ENCODE measurements around the gene CDH18.

CDH18 gene

DNA sequence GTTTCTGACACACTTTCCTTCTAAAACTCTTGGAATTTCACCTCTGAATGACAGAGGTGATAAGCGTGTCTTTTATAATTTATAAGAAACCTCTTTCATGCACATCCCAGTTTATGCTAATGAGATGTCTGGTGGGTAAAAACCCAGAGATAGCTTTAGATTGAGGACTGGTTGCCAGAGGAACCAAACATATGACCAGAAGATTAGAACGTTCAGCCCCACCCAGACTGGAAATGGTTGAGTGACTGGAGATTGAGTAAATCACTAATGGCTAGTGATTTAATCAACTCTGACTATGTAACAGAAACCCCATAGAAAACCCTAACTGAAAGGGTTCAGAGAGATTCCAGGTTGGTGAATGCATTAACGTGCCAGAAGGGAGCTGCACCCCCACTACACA is 69.2 kb downstream of the CDH18 start:
- DNase-seq (ENCODE audit: low read depth) = no peak
- TF ChIP-seq, protein P1, sequence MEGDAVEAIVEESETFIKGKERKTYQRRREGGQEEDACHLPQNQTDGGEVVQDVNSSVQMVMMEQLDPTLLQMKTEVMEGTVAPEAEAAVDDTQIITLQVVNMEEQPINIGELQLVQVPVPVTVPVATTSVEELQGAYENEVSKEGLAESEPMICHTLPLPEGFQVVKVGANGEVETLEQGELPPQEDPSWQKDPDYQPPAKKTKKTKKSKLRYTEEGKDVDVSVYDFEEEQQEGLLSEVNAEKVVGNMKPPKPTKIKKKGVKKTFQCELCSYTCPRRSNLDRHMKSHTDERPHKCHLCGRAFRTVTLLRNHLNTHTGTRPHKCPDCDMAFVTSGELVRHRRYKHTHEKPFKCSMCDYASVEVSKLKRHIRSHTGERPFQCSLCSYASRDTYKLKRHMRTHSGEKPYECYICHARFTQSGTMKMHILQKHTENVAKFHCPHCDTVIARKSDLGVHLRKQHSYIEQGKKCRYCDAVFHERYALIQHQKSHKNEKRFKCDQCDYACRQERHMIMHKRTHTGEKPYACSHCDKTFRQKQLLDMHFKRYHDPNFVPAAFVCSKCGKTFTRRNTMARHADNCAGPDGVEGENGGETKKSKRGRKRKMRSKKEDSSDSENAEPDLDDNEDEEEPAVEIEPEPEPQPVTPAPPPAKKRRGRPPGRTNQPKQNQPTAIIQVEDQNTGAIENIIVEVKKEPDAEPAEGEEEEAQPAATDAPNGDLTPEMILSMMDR (IDR thresholded peaks at IDR 0.05; ENCODE audit: insufficient read depth, low read depth, low read length, missing control alignments) = no peak
- no peak overlapping the region for H3K4me3 ChIP-seq (ENCODE audit: low read depth, low read length)

DNA sequence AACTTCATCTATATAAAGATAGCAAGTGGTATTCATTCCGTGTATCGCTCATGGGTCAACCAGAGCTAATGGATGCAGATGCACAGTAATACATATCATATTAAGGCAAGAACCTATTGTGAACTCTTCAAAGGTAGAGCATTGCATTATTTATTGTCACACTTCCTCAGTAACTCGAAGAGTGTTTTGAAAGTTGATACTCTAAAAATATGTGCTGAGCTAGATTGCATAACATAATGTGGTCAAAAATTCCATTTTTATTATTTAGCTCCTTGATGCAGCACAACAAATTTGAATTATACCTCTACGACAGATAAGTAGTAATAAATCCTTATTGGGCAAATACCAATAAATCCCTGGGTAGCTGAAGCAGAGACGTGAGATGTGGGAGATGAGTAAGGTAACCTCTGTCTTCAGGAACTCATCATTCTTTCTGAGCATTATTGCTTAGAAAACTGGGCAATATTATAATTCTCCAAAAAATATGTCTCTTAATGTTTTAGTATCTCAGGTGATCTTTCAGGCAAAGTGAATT is 70.3 kb downstream of the CDH18 start:
- TF ChIP-seq, protein P1 (IDR thresholded peaks at IDR 0.05; ENCODE audit: insufficient read depth, low read depth, low read length, missing control alignments) = no peak
- DNase-seq (ENCODE audit: low read depth) = no peak
- no peak overlapping the region for H3K4me3 ChIP-seq (ENCODE audit: low read depth, low read length)

DNA sequence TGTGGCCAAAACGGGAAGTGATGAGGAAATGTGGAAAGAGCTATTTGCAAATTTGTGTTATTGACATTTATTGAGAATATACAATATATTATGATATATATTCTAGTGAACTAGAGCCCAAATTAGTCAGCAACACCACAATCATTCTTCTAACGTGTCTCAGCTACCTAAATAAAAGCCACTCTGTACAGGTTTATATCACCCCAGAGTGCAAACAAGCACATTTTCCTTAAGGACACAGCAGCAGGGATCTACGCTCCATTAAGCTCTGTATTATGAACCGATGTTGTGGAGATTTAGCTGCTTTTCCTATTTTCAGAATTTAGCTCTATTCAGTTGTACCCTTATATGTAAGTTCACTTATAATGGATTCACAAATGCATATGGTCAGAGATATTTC is 77.9 kb downstream of the CDH18 start:
- TF ChIP-seq, protein P1 (IDR thresholded peaks at IDR 0.05; ENCODE audit: insufficient read depth, low read depth, low read length, missing control alignments) = no peak
- no peak for DNase-seq (ENCODE audit: low read depth)

DNA sequence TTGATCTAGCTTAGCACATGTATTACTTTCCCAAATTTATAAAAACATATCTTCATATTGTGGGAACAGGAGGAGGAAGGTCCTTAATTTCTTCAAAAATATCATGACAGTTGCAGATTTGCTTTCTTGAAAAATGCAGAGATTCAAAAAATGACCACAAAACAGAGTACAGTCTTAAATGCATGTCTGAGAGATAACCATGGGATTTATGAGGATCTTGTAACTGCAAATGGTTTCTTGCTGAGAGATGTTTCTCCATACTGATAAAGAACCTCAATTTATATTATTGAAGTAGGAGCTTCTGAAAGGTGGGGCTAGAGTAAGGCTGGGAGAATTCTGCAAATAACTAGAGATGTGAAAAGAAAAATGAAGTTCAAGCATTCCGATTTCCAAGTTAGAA is 83.2 kb downstream of the CDH18 start:
- DNase-seq (ENCODE audit: low read depth) = no peak
- no peak overlapping the region for H3K4me3 ChIP-seq (ENCODE audit: low read depth, low read length)
- TF ChIP-seq, protein P1 (IDR thresholded peaks at IDR 0.05; ENCODE audit: insufficient read depth, low read depth, low read length, missing control alignments) = no peak

More for the DNA sequence above, 77.9 kb downstream of the CDH18 start:
- H3K4me3 ChIP-seq (ENCODE audit: low read depth, low read length) = no peak overlapping the region

DNA sequence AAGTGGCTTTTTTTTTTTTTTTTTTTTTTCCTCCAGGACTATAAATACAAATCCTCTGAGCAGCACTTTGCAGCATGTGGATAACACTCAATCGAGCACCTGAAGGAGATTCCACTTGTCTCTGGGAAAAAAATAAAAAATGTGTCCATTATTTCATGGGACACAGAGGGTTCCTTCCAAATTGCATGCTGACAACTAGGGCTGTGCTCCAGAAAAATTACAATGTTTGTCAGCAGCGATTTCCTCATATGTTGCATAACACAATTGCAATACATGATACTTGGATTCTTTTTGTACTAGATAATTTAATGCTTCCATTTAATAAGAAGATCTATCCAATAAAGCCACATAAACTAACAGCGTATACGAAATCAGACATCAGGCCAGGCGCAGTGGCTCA is 84.4 kb downstream of the CDH18 start:
- DNase-seq (ENCODE audit: low read depth) = no peak
- TF ChIP-seq, protein P1 (IDR thresholded peaks at IDR 0.05; ENCODE audit: insufficient read depth, low read depth, low read length, missing control alignments) = no peak
- H3K4me3 ChIP-seq (ENCODE audit: low read depth, low read length) = no peak overlapping the region

DNA sequence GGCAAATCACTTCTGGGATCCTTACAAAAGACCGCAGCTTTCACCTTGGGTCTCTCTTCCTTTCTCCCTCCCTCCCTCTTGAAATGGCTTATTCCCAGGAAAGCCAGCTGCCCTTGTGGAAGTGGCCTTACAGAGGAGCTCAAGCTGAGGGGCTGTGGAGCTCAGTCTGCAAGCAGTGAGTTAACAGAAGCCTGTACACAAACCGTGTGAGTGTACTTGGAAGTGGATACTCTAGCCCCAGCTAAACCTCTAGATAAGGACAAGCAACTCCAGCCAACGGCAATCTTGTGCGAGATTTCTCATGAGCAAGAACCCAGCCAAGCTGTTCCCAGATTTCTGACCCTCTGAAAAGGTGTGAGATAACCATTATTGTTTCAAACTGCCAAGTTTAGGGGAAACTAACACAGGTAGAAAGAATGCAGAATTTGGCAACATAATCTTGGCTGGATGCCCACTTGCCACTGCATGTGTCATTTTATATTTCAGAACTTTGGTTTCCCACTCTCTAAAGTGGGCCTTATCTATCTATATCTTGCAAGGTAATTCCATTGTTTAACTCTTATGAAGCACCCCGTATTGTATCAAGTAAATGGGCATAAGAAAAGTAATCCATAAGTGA is 85.6 kb downstream of the CDH18 start:
- TF ChIP-seq, protein P1 (IDR thresholded peaks at IDR 0.05; ENCODE audit: insufficient read depth, low read depth, low read length, missing control alignments) = no peak
- H3K4me3 ChIP-seq (ENCODE audit: low read depth, low read length) = no peak overlapping the region
- DNase-seq (ENCODE audit: low read depth) = no peak

DNA sequence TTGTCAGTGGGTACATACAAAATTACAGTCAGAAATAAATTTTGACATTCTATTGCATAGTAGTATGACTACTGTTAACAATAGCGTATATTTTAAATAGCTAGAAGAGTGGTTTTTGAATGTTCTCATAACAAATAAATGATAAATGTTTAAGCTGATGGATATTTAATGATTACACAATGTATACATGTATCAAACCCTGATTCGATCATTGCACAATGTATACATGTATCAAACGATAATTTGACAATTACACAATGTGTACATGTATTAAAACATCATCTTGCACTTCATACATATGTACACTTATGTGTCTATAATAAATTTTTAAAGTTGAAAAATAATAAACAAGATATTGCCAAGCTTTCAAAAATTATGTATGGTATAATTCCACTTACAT is 87.7 kb downstream of the CDH18 start:
- TF ChIP-seq, protein P1 (IDR thresholded peaks at IDR 0.05; ENCODE audit: insufficient read depth, low read depth, low read length, missing control alignments) = no peak
- DNase-seq (ENCODE audit: low read depth) = no peak
- no peak overlapping the region for H3K4me3 ChIP-seq (ENCODE audit: low read depth, low read length)
